Tibial artery (tissue), 4 donors: ENCODE results near the gene MCTP1.

ENCODE experiments used
- DNase-seq, 2 donors: peaks; one replicate each; pipeline ENCODE4 v3.0.0-alpha.2; 2019
- H3K27ac ChIP-seq, 2 donors: fragments of 200-600 bp; sonication (generic) in 1 of 2; 1 replicate in 1 of 2; 2 replicates in 1 of 2; pipeline ENCODE4 v1.5.1; 2018 to 2019; ENCODE audit warnings: mild to moderate bottlenecking in 1 of 2
- H3K27me3 ChIP-seq, 2 donors: fragments of 200-600 bp; sonication (generic) in 1 of 2; one replicate each; pipeline versions ENCODE4 v1.5.1 to v1.6.0; 2016 to 2019
- H3K36me3 ChIP-seq, 3 donors: fragments of 200-600 bp; sonication (generic) in 2 of 3; one replicate each; pipeline ENCODE4 v1.5.1; 2016 to 2019; ENCODE audit warnings: mild to moderate bottlenecking in 2 of 3
- H3K4me1 ChIP-seq, 4 donors: fragments of 200-600 bp; sonication (generic) in 2 of 4; 1 replicate in 3 of 4; 2 replicates in 1 of 4; pipeline ENCODE4 v1.5.1; 2016 to 2019
- H3K4me3 ChIP-seq, 2 donors: fragments of 200-600 bp; sonication (generic) in 1 of 2; 1 replicate in 1 of 2; 2 replicates in 1 of 2; pipeline ENCODE4 v1.5.1; 2018 to 2019; ENCODE audit warnings: mild to moderate bottlenecking in 2 of 2
- H3K9me3 ChIP-seq, 3 donors: fragments of 200-600 bp; sonication (generic) in 1 of 3; one replicate each; pipeline ENCODE4 v1.5.1; 2016 to 2019
- CTCF ChIP-seq, 2 experiments: fragments of 200-600 bp in 1 of 2; fragments of 450-650 bp in 1 of 2; IDR thresholded peaks; one replicate each; pipeline ENCODE4 v1.5.1; 2017 to 2019; ENCODE audit warnings: antibody characterized with exemption in 2 of 2, mild to moderate bottlenecking in 1 of 2, moderate library complexity in 1 of 2
- intact Hi-C: fragments of 100-400 bp; cut with DNase I; formaldehyde crosslinking; loops from one replicate; pipeline ENCODE4 v1.15.0; 2023; ENCODE audit warnings: low total_unique reads

The MCTP1 gene

GRCh38 chr5:95069948-95070347 is 214.9 kb downstream of the MCTP1 start:
- Histone ChIP-seq H3K27ac (no peak overlapping the region), H3K4me1 (no peaks in the 10 kb centered on the region), H3K36me3 (no peaks in the 10 kb centered on the region), H3K27me3 (no peaks in the 10 kb centered on the region), H3K9me3 (no peaks in the 10 kb centered on the region), H3K4me3 (no peak overlapping the region)
- no peak for DNase-seq
- intact Hi-C loops: no loop called here
- no peak for TF ChIP-seq CTCF (IDR thresholded peaks at IDR 0.05)

- H3K27ac ChIP-seq: no peak overlapping the region
Measured at GRCh38 chr5:95069021-95069420, 215.9 kb downstream of the MCTP1 start.

GRCh38 chr5:95068289-95068910 is 216.5 kb downstream of the MCTP1 start:
- Histone ChIP-seq H3K9me3 (no peaks in the 10 kb centered on the region), H3K27me3 (no peaks in the 10 kb centered on the region), H3K36me3 (no peaks in the 10 kb centered on the region), H3K4me3 (no peak overlapping the region), H3K4me1 (no peaks in the 10 kb centered on the region), H3K27ac (no peak overlapping the region)
- DNase-seq: no peak
- intact Hi-C loops: no loop called here
- no peak for TF ChIP-seq CTCF (IDR thresholded peaks at IDR 0.05)

More at GRCh38 chr5:95069021-95069420, 215.9 kb downstream of the MCTP1 start:
- intact Hi-C loops: no loop called here
- DNase-seq: no peak
- no peaks in the 10 kb centered on the region for H3K4me1 ChIP-seq
- H3K36me3 ChIP-seq: no peaks in the 10 kb centered on the region
- no peaks in the 10 kb centered on the region for H3K27me3 ChIP-seq
- TF ChIP-seq CTCF (IDR thresholded peaks at IDR 0.05): no peak
- H3K4me3 ChIP-seq: no peak overlapping the region
- H3K9me3 ChIP-seq: no peaks in the 10 kb centered on the region

- H3K27me3 ChIP-seq: no peaks in the 10 kb centered on the region
- no peaks in the 10 kb centered on the region for H3K36me3 ChIP-seq
- no peak for TF ChIP-seq CTCF (IDR thresholded peaks at IDR 0.05)
- intact Hi-C loops: no loop called here
- no peak overlapping the region for H3K4me3 ChIP-seq
- no peaks in the 10 kb centered on the region for H3K4me1 ChIP-seq
- H3K27ac ChIP-seq: no peak overlapping the region
- no peaks in the 10 kb centered on the region for H3K9me3 ChIP-seq
- DNase-seq: no peak
Measured at GRCh38 chr5:95066048-95066447, 218.8 kb downstream of the MCTP1 start.

- H3K27ac ChIP-seq: no peak overlapping the region
- no peak overlapping the region for H3K4me3 ChIP-seq
- H3K36me3 ChIP-seq: no peaks in the 10 kb centered on the region
- DNase-seq: no peak
- H3K9me3 ChIP-seq: no peaks in the 10 kb centered on the region
- H3K4me1 ChIP-seq: no peaks in the 10 kb centered on the region
- no peaks in the 10 kb centered on the region for H3K27me3 ChIP-seq
- TF ChIP-seq CTCF (IDR thresholded peaks at IDR 0.05): no peak
- intact Hi-C loops: no loop called here
Measured at GRCh38 chr5:95063492-95063891, 221.4 kb downstream of the MCTP1 start.

- TF ChIP-seq CTCF (IDR thresholded peaks at IDR 0.05): no peak
- no peak overlapping the region for H3K4me3 ChIP-seq
- H3K9me3 ChIP-seq: no peaks in the 10 kb centered on the region
- no peaks in the 10 kb centered on the region for H3K4me1 ChIP-seq
- intact Hi-C loops: no loop called here
- no peaks in the 10 kb centered on the region for H3K36me3 ChIP-seq
- no peaks in the 10 kb centered on the region for H3K27me3 ChIP-seq
- DNase-seq: no peak
- H3K27ac ChIP-seq: no peak overlapping the region
Measured at GRCh38 chr5:95060098-95060497, 224.8 kb downstream of the MCTP1 start.
